ENCODE measurements around the gene AKAP8L.

DNA sequence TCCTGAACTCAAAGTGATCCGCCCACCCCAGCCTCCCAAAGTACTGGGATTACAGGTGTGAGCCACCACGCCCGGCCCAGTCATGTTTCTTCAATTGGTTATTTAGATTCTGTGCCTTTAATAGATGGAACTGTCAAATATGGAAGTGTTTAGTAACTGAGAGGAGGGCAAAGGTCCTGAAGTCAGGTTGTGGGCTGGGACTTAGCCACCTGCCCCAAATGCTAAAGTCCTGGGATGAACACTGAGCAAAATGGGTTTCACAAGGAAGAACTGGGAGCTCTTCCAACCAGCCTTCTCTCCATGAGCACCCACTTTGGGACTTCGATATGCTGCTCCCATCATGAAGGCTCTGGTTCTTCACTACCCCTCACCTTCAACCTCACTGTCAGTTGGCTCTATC, 60.9 kb downstream of the AKAP8L start:
- TF ChIP-seq CTCF (IDR thresholded peaks at IDR 0.05; ENCODE audit: low read depth, low read length, missing input control), result no peak
- TF ChIP-seq RAD21 (IDR thresholded peaks at IDR 0.05), result peak; percentile 57 to 58
- peak; percentile 93 for TF ChIP-seq SP1 (IDR thresholded peaks at IDR 0.05)
- peak; percentile 89 for TF ChIP-seq YY1 (IDR thresholded peaks at IDR 0.05)
- peak; percentile 97 for TF ChIP-seq MAX (IDR thresholded peaks at IDR 0.05)
- peak in 1 of 2 donors; percentile 63 for TF ChIP-seq GABPA (IDR thresholded peaks at IDR 0.05 in 1 of 2, conservative IDR thresholded peaks at IDR 0.05 in 1 of 2)
- TF ChIP-seq, protein P1, sequence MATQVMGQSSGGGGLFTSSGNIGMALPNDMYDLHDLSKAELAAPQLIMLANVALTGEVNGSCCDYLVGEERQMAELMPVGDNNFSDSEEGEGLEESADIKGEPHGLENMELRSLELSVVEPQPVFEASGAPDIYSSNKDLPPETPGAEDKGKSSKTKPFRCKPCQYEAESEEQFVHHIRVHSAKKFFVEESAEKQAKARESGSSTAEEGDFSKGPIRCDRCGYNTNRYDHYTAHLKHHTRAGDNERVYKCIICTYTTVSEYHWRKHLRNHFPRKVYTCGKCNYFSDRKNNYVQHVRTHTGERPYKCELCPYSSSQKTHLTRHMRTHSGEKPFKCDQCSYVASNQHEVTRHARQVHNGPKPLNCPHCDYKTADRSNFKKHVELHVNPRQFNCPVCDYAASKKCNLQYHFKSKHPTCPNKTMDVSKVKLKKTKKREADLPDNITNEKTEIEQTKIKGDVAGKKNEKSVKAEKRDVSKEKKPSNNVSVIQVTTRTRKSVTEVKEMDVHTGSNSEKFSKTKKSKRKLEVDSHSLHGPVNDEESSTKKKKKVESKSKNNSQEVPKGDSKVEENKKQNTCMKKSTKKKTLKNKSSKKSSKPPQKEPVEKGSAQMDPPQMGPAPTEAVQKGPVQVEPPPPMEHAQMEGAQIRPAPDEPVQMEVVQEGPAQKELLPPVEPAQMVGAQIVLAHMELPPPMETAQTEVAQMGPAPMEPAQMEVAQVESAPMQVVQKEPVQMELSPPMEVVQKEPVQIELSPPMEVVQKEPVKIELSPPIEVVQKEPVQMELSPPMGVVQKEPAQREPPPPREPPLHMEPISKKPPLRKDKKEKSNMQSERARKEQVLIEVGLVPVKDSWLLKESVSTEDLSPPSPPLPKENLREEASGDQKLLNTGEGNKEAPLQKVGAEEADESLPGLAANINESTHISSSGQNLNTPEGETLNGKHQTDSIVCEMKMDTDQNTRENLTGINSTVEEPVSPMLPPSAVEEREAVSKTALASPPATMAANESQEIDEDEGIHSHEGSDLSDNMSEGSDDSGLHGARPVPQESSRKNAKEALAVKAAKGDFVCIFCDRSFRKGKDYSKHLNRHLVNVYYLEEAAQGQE (IDR thresholded peaks at IDR 0.05), result peak; percentile 54
- TF ChIP-seq FOXA1 (IDR thresholded peaks at IDR 0.05), result peak; percentile 43
- TF ChIP-seq EGR1 (IDR thresholded peaks at IDR 0.05; ENCODE audit: low read depth in 2 of 2), result peak in 1 of 2 donors; percentile 81
- TF ChIP-seq RXRA (IDR thresholded peaks at IDR 0.05), result peak; percentile 86 to 93
- TF ChIP-seq ZBTB33 (IDR thresholded peaks at IDR 0.05), result peak; percentile 86
- peak; percentile 74 for TF ChIP-seq NR2F2 (IDR thresholded peaks at IDR 0.05)
